ENCODE results near the gene LRP2.

GRCh38 chr2:169178364-169178763 is 184.0 kb downstream of the LRP2 start:
- TF ChIP-seq CTCF (IDR thresholded peaks at IDR 0.05 in 4 of 5, conservative IDR thresholded peaks at IDR 0.05 in 1 of 5) (no peak), POLR2A (IDR thresholded peaks at IDR 0.05) (no peak)
